GM03348 (cell line): Measurements from ENCODE around the gene SLC2A6.
A peak's percentile ranks its signal among the peaks of the same experiment; 100 is the strongest.

Source experiments
- DNase-seq: peaks from one replicate; pipeline ENCODE4 v3.0.0; 2012; ENCODE audit warnings: low spot score

SLC2A6 gene

DNA sequence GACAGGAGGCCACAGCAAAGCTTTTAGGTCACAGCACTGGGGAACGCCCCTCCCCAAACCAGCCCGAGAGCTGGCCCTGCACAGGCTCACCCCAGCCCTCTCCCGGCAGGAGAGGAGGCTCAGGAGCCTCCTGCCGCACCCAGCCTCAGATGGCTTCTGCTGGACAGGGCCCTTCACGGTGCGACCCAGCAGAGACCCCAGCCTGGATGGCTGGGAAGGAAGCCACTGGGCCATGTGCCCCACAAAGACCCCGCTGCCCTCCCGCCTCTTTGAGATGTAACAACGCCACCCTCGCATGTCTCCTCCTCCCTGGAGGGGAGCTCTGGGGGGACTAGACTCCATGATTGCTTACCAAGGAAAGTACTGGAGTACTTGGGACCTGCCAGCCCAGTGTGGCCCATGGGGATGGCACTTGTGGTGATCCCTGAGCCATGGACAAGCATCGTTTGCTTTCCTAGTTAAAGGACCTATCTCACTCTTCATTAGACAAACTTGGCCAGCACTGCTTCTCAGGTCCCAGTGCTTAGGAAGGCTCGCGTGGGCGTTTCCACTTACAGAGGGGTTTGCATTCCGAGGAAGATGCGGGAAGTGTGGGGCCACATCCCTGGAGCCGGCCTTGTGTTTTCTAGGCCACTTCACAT, 36.8 kb upstream of the SLC2A6 start:
- no peak for DNase-seq

DNA sequence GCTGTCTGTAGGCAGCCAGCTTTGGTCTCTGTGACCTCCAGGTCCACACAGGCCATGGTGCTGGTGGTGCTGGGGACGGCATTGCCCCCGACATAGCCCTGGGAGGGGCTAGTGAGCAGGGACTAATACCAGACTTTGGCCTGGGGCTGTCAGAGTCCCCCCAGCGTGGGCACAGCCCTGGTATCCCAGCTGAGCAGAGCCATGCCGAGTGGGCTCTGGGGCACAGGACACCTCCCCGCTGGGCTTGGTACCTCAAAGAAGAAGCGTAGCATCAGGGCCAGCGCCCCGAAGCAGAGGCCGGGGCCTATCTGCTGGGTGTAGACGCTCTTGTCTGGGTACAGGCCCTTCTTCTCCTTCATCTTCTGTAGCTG, 36.3 kb upstream of the SLC2A6 start:
- no peak for DNase-seq

DNA sequence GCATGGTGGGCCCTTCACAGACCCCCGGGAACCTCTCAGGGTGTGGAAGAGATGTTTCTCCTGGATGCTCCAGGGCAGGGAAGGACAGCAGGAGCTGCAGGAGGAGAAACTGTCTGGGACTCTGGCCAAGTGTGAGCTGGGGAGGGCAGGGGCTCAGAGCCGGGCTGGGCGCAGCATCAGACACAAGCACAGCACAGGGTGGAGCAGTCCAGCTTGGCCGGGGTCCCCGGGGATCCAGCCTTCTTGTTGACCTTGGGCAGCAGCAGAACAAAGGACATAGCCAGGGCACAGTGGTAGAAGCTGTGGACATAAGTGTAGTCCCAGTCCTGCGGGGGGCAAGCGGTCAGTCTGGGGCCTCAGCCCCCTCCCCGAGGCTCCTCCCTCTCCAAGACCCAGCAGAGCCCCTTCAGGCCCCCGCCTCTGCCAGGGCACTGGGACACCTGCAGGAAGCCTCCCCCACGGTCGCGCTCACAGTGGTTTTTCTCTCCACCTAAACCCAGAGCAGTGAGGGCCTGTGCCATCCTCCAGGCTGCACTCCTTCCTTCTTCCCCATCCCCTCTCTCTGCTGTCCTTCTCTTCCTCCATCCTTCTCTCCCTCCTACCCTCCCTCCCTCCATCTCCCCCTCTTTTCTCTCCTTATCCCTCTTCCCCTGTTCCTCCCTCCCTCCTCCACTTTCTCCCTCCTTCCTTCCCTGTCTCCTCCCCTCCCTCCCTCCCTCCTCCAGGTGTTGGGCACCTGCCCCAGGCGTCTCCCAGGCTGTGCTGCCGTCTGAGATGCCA, 35.8 kb upstream of the SLC2A6 start:
- no peak for DNase-seq

DNA sequence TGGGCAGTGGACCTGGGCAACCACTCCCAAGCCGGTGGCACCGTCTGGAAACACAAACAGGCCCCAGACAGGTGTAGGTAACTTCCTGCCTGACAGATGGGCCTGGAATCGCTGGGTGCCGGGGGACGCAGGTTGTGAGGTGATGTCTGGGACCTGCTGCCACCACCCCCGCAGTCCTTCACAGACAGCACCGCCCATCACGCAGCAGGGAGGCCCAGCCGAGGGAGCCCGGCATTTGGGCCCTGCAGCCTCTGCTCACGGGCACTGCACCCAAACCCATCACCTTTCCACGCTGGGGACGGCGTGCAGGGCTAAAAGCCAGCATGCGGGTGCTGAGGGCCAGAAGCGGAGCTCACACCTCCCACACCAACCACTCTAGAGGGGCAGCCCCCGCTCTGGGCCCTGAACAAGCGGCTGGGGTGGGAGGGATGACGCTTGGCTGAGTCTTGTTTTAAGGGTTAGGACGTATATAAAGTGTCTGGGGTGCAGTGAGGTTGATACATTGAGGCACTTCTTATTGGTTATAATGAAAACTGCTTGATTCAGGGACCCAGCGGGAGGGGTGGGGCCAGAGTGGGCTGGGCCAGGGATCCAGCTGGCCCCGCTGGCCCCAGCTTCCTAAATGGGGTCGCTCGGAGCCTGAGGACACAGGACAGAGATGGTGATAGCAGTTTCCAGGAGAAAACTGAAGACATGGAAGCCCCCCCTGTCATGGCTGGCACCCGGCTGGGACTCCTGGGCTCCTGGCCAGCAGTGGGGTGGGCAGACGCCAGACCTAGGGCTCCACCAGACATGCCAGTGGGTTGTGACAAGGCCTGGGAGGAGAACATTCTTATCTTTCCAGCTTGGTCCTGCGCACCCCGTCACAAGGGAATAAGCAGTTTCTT, 34.6 kb upstream of the SLC2A6 start:
- DNase-seq: no peak

DNA sequence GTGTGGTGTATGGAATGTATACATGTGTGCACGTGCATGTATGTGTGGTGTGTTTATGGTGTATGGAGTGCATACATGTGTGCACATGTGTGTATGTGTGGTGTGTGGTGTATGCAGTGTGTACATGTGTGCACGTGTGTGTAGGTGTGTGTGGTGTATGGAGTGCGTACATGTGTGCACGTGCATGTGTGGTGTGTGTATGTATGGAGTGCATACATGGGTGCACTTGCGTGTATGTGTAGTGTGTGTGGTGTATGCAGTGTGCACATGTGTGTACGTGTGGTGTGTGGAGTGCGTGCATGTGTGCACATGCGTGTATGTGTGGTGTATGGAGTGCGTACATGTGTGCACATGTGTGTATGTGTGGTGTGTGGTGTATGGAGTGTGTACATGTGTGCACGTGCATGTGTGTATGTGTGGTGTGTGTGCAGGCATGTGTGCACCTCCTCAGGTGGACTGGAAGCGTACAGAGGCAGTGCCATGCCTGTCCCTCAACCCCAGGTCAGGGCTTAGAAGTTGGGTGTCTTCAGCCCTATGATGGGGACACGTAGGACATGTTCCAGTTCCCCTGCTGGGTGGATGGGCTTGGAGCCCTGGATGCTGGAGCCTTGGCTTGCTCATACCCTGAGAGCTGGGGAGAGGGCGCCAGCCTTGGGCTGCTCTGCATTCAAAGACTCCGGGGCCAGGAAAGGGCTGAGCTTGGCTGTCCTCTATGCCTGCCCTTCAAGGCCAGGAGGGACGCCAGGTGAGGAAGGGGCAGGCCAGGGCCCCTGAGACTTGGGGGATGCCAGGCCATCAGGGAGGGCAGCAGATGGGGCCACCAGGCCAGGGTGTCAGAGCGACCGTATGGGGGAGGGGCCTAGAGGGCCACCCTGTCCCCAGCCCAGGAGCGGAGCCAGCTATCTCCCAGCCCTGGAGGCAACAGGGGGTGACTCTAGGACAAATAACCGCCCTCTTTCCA, 33.6 kb upstream of the SLC2A6 start:
- no peak for DNase-seq

DNA sequence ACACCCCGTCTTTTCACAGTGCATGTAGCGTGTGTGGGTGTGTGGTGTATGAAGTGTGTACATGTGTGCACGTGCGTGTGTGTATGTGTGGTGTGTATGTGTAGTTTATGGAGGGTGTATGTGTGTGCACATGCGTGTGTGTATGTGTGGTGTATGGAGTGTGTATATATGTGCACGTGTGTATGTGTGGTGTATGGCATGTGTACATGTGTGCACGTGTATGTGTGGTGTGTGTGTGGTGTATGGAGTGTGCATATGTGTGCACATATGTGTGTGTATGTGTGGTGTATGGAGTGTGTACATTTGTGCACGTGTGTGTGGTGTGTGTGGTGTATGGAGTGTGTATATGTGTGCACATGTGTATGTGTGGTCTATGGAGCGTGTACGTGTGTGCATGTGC, 32.7 kb upstream of the SLC2A6 start:
- DNase-seq: no peak

DNA sequence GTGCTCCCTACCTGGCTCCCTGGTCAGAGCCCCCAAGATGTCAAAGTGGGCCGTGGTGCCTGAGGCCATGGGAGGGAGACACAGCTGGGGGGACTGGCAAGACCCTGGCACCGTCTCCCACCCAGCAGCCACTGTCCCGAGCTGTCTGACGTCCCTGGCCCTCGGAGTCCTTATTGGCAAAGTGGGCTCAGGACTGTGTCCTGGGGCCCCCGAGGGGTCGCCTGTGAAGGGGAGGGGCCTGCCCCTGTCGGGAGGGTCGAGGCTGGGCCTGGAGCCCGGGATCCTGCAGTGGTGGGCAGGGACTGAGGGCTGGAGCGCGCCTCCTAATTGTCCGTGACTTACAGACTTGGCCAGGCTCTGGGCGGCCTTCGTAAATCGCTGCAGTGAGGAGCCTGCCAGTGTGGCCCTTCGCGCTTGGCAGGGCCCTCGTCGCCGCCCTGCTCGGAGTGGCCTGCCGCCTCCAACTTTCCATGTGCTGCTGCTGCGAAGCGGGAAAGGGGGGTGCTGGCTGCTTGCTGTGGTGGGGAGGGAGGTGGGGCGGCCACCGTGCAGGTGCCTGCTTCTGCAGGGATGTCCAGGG, 32.1 kb upstream of the SLC2A6 start:
- DNase-seq: no peak

DNA sequence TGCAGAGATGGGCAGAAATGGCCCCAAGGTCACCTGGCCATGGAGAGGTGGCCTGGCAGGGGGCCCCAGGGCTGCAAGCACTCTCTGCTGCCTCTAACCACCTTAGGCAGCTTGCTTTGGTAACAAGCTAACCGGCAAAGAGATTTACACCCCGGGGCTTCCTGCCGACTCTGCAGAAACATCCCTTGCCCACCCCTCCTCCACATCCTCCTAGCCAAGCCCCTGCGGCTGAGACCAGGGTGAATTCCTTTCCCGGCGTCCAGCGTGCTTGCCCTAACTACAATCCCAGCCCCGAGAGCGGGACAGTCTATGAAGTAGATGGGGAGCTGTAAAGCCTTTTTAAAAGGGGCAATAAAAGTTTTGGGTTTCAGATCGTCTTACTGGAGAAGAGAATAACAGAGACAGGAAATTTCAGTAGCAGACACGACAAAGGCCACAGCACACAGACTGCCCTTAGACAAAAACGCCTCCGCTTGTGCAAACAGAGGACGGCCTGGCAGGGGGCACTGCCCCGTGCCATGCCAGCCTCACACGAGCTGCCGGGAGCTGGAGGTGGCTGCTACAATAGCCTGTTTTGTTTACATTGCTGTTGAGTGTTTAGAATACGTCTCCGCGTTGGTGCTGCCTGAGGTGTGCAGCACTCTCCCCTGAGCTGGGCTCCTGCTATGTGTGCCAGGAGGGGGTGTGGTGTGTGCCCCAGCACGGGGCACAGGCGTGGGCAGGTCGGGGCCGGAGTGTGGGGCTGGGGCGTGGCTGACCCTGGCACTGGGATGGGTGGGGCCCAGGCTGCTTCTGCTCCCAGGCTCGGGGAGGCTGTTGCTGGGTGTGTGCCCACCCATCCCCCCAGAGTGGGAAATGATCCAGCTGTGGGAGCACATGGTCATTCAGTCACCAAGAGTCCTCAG, 30.5 kb upstream of the SLC2A6 start:
- DNase-seq: peak; percentile 39

DNA sequence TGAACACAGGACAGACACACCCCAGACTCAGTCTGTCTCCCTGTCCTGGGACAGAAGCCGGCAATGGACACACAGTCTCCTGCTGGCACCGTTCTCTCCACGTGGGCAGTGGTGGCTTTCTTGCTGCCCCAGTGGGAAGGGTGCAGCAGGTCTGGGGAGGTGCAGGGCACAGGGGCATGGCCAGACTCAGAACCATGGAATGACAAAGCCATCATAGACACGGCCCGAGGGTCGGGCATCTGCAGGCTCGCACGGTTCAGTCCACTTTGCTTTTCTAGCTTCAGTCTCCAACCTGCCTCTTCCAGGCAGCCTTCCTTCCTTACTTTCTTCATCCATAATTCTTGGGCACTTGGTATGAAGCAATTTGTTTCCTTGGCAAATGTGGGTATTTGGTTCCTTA, 29.1 kb upstream of the SLC2A6 start:
- no peak for DNase-seq

DNA sequence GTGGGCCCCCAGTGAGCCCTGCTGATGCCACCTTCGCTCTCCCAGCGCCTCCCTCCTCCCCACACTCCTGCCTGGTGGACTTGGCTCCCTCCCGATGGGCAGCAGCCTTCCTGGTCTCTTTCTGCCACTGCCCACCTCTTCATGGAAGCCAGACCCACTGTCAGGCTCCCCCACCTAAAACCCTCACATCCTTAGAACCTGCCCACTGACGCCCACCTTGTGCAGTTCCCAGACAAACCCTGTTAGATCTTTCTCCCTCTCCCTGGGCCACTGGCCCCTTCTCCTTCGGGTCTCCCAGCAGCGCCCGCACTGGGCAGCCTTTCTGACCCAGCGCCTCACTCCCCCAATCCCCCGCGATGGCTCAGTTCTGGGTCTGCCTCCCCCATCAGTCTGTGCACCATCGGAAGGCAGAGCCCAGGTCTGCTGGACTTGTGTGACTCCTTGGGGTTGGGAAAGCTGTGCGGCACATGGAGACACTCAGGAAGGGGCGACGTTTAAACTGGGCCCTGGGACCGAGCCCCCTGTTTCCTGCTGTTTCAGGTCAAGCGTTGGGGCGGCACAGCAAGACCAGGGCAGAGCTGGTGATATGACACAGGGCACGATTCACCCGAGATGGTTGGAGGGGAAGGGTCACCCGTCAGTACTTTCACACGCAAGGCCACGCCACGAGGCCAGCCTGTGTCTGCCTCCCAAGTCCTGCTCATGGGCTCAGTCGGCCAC, 28.5 kb upstream of the SLC2A6 start:
- no peak for DNase-seq

DNA sequence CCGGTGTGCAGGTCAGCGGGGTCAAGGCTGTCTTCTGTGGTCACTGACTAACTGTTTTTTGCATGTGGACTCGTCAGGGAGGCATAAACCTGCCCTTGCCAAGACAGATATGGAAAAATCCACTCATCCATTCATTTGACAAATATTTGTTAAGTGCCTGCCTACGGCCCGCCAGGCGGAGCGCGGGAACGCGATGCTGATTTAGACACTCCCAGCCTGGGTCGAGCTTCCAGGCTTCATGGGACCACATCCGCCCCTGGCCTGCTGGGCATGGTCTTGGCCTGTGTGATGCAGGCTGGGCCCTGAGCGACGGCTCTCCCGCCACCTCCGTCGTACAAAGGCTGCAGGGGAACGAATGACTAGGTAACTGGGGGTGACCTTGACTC, 27.7 kb upstream of the SLC2A6 start:
- peak; percentile 86 for DNase-seq

DNA sequence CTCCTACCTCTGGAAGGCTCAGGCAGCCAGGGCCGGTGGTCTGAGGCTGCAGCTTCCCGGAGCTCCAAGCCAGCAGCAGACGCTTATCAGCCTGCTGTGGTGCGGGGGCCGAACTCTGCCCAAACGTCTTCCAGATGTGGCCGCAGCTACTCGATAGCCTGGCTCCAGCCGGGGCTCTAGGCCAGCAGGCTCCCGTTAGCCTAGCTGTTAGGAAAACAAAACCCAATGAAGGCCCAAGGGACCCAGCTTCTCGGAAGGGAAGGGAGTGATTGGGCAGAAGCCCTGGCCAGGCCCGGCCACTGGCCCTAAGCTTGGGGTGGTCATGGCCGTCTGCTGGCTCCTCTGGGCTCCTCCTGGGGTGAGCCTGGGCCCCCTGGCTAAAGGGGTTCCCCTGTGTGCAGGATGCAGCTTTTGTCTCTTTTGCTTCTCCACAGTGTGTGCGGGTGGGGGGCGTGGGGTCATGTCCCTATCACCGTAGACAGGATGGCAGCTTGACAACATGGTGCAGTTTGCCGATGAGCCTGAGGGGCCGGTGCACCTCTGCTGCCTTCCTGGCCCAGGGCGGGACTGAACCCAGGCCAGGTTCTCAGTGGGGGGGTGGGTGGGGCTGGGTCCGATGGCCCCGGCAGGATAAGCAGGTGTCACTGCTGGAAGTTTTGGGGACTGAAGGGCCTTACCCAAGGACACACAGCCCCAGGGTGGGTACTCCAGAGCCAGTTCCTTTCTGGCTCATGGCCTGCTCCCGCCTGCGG, 27.2 kb upstream of the SLC2A6 start:
- peak; percentile 86 for DNase-seq

DNA sequence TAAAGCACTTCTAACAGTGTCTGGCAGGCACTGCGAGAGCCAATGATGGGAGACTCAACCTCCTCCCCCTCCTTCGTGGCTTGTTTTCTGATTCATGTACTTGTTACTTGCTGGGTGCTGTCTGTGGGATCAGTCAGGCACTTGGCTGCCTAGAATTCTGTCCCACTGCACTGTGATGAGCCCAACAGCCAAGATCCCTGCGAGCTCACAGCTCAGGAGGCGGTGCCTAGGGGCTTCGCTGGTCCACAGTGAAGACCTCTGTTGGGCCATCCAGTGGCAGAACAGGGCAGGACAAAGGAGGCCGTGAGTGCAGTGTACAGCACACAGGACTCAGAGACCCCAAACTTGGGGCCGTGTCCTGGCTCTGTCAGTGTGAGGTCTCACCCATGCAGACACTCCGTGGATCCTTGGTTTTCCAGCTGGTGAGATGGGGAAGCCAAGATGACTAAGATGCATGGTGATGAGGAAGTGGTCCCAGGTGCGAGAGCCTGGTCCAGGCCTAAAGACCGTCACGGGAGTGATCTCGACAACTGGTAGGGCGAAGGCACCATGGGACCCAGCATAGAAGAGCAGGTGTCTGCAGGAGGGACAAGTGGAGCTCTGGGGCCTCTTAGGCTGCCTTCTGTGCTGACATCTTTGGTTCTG, 26.4 kb upstream of the SLC2A6 start:
- DNase-seq: peak; percentile 42

DNA sequence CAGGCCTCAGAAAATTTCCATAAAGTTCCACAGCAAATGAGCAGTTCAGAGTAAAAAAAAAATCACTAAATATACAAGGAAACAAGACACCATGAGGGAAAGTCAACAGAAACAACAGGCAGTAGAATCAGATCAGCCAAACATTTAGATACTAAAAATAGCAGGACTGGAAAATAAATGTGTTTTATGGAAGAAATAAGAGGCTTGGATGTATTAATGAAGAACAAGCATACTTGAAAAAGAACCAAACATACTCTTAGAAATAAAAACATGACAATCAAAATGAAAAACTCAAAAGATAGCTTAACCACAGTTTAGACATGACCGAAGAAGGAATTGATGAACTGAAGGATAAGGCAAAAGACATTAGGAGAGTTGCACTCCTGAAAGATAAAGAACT, 23.2 kb upstream of the SLC2A6 start:
- DNase-seq: no peak

DNA sequence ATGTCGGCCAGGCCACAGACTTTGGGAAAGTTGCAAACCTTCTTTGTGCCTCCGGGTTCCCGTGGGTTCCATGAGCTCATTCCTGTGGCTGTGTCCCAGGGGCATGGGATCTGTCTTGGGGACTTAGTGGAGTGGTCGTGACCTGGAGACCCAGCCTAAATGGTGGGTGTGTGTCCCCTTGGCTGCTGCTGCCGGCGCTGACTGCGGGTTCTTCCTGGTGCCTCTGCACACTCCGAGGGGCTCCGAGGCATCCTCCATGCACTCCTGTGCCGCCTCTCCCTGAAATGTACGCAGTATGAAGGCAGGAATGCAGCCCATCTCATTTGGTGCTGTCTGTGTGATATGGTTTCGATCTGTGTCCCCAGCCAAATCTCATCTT, 21.0 kb upstream of the SLC2A6 start:
- no peak for DNase-seq

DNA sequence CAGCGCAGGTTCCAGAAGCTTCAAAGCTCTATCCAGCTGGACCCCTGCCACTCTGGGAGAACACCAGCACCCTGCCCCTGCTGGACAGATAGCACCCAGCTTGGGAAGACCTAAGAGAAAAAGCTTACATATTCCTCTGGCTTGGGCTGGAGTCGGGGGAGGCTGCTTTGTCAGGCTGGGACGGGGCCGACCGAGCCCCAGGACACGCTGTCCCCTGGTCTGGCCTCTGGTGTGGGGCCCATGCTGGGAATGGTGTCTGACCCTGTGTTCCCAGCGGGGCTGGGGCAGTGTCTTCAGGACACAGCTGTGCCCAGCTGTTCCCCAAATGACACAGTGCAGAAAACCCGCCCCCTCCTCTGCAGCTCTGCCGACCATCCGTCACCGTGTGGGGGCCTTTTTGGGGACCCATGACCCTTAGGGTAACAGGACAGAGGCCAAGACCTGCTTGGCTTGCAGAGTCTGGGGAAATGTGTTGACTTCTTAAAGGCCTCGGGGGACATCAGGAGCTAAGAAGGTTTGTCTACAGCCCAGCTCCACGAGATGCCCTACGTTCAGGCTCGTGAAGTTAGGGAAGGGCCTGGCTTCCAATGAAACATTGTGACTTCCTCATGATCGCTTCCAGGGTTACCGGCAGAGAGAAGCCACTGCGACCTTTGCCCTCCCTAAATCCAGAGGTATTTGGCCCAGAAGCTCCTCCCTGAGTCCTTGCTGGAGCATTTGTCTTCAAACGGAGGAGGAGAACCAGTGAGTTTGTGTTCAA, 20.4 kb upstream of the SLC2A6 start:
- no peak for DNase-seq
